WTC11 (cell line): ENCODE results near the gene SLC20A1. TPM values are rescaled to one million over a fixed set of nuclear protein-coding genes. Genes with fewer than 3 reads are reported as not detected.

Experiments used
- ATAC-seq: fragments of 200-7000 bp; cut with Tn5 transposase; 2 replicates; pipeline ENCODE4 v1.10.0; 2021; ENCODE audit warnings: mild to moderate bottlenecking, moderate library complexity
- CTCF ChIA-PET: fragments of 300-600 bp; sonication (Branson Sonifier 250); formaldehyde crosslinking; loops from one replicate; lab custom pipeline; 2021; ENCODE audit warnings: antibody characterized with exemption; lab: Charles Lee
- POLR2A ChIA-PET: fragments of 350-600 bp; sonication (Branson Sonifier 250); formaldehyde crosslinking; loops from one replicate; lab custom pipeline; 2021; ENCODE audit warnings: antibody characterized with exemption; lab: Charles Lee
- DNase-seq: peaks from one replicate; pipeline ENCODE4 v3.0.0; 2021; ENCODE audit warnings: low spot score
- H3K27ac Mint-ChIP-seq: 2 replicates; pipeline ENCODE4 v1.8.0; 2021; ENCODE audit warnings: mixed read lengths
- H3K27me3 Mint-ChIP-seq: 2 replicates; pipeline ENCODE4 v1.8.0; 2021; ENCODE audit warnings: low read depth, mild to moderate bottlenecking, moderate library complexity, mixed read lengths
- H3K36me3 Mint-ChIP-seq: 2 replicates; pipeline ENCODE4 v1.8.0; 2021; ENCODE audit warnings: mixed read lengths
- H3K4me1 Mint-ChIP-seq: 2 replicates; pipeline ENCODE4 v1.8.0; 2022; ENCODE audit warnings: mixed read lengths
- H3K4me3 Mint-ChIP-seq: 2 replicates; pipeline ENCODE4 v1.8.0; 2021; ENCODE audit warnings: mild to moderate bottlenecking, moderate library complexity, mixed read lengths
- H3K9me3 Mint-ChIP-seq: 2 replicates; pipeline ENCODE4 v1.8.0; 2021; ENCODE audit warnings: mixed read lengths
- ATF2 ChIP-seq: sonication (generic); formaldehyde crosslinking; IDR thresholded peaks from 2 replicates; pipeline ENCODE4 v1.8.1; 2022; ENCODE audit warnings: low read depth, missing genetic modification reagents, borderline replicate concordance
- ATF3 ChIP-seq: sonication (generic); formaldehyde crosslinking; conservative IDR thresholded peaks from 2 replicates; pipeline ENCODE4 v1.8.1; 2022; ENCODE audit warnings: mild to moderate bottlenecking, missing genetic modification reagents
- CBFB ChIP-seq: sonication (generic); formaldehyde crosslinking; IDR thresholded peaks from 2 replicates; pipeline ENCODE4 v1.8.1; 2022; ENCODE audit warnings: mild to moderate bottlenecking, low read depth, missing genetic modification reagents
- CDX4 ChIP-seq: fragments of 250-450 bp; sonication (Bioruptor Pico); IDR thresholded peaks from 2 replicates; pipeline ENCODE4 v1.9.0; 2021; ENCODE audit warnings: moderate library complexity, mild to moderate bottlenecking, inconsistent platforms, borderline replicate concordance
- ELF4 ChIP-seq: sonication (generic); formaldehyde crosslinking; IDR thresholded peaks from 2 replicates; pipeline ENCODE4 v1.8.1; 2022; ENCODE audit warnings: low read depth, mild to moderate bottlenecking, moderate library complexity, missing genetic modification reagents
- ESRRA ChIP-seq: sonication (generic); formaldehyde crosslinking; IDR thresholded peaks from 2 replicates; pipeline ENCODE4 v1.8.1; 2022; ENCODE audit warnings: mild to moderate bottlenecking, missing genetic modification reagents, borderline replicate concordance
- JUN ChIP-seq: sonication (generic); formaldehyde crosslinking; IDR thresholded peaks from 2 replicates; pipeline ENCODE4 v1.8.0; 2023; ENCODE audit warnings: mild to moderate bottlenecking, missing genetic modification reagents
- PREB ChIP-seq: sonication (generic); formaldehyde crosslinking; IDR thresholded peaks from 2 replicates; pipeline ENCODE4 v1.8.1; 2022; ENCODE audit warnings: mild to moderate bottlenecking, missing genetic modification reagents, moderate library complexity, borderline replicate concordance
- SMAD3 ChIP-seq: sonication (generic); formaldehyde crosslinking; IDR thresholded peaks from 2 replicates; pipeline ENCODE4 v1.8.0; 2022; ENCODE audit warnings: missing genetic modification reagents, mild to moderate bottlenecking, borderline replicate concordance
- STAT6 ChIP-seq: sonication (generic); formaldehyde crosslinking; conservative IDR thresholded peaks from 2 replicates; pipeline ENCODE4 v1.8.1; 2023; ENCODE audit warnings: mild to moderate bottlenecking, low read depth, missing genetic modification reagents, moderate library complexity
- ZBTB43 ChIP-seq: sonication (generic); formaldehyde crosslinking; IDR thresholded peaks from 2 replicates; pipeline ENCODE4 v1.8.1; 2023; ENCODE audit warnings: mild to moderate bottlenecking, missing genetic modification reagents
- ZNF263 ChIP-seq: sonication (generic); formaldehyde crosslinking; IDR thresholded peaks from 2 replicates; pipeline ENCODE4 v1.8.1; 2022; ENCODE audit warnings: low read depth, mild to moderate bottlenecking, moderate library complexity, missing genetic modification reagents
- total RNA-seq: library from RNA; stranded (reverse); gene quantifications from 3 replicates; pipeline ENCODE4 v1.2.3, GENCODE V29; 2021

SLC20A1 gene
- total RNA-seq, 1 experiment from 2014 or later = 59.9 TPM

GRCh38 chr2:112646102-112646719 is 472 bp downstream of the SLC20A1 start:
- no peaks in the 10 kb centered on the region for H3K9me3 Mint-ChIP-seq
- ATAC-seq (no peak), DNase-seq (no peak)
- H3K4me1 Mint-ChIP-seq = peaks cover 30% of the 10 kb centered on the region
- peaks cover 41% of the 10 kb centered on the region for H3K36me3 Mint-ChIP-seq
- TF ChIP-seq ESRRA = no peak
- TF ChIP-seq ATF2 (CRISPR knock-in tag) = no peak
- peak; percentile 93; the same call in 1 of the 2 replicates for TF ChIP-seq ELF4 (CRISPR knock-in tag)
- TF ChIP-seq STAT6 (CRISPR knock-in tag) = no peak
- TF ChIP-seq PREB (CRISPR knock-in tag) = no peak
- no peak for TF ChIP-seq ZNF263 (CRISPR knock-in tag)
- no peak for TF ChIP-seq SMAD3 (CRISPR knock-in tag)
- no peak for TF ChIP-seq CDX4 (CRISPR knock-in tag)
- TF ChIP-seq ZBTB43 = no peak
- no peak for TF ChIP-seq CBFB (CRISPR knock-in tag)
- TF ChIP-seq JUN (CRISPR knock-in tag) = peak; percentile 8; the same call in 1 of the 2 replicates
- ChIA-PET POLR2A (interaction anchor here (1.5 kb wide), 2 partner anchors 21 to 46 kb away, joined by 3 to 4 read pairs; no protein-coding TSS in a partner anchor), CTCF (interaction anchor here (0.7 to 4.6 kb wide), 5 partner anchors 11 to 80 kb away, joined by 3 to 77 read pairs (median 35); no protein-coding TSS in a partner anchor)
- H3K27me3 Mint-ChIP-seq = peaks cover 17% of the 10 kb centered on the region
- H3K4me3 Mint-ChIP-seq = peak overlapping the region; percentile 83
- no peak overlapping the region for H3K27ac Mint-ChIP-seq

GRCh38 chr2:112646791-112647689 is 1.3 kb downstream of the SLC20A1 start:
- POLR2A ChIA-PET = interaction anchor here (0.5 kb wide), 1 partner anchor 51 kb away, joined by 4 read pairs; no protein-coding TSS in a partner anchor
- Mint-ChIP-seq H3K9me3 (no peaks in the 10 kb centered on the region), H3K27ac (peak overlapping the region; percentile 17; the same call in 1 of the 2 replicates), H3K4me3 (peak overlapping the region; percentile 83), H3K4me1 (peaks cover 30% of the 10 kb centered on the region), H3K36me3 (peaks cover 49% of the 10 kb centered on the region), H3K27me3 (peaks cover 17% of the 10 kb centered on the region)
- DNase-seq (no peak), ATAC-seq (no peak)
- CTCF ChIA-PET = interaction anchor here (2.6 to 4.6 kb wide), 3 partner anchors 12 to 79 kb away, joined by 35 to 77 read pairs (median 38); no protein-coding TSS in a partner anchor
- TF ChIP-seq ATF3 (CRISPR knock-in tag) = no peak
